Measurements from ENCODE around the gene UBTF.
"Not testable (repeated sequence)": the region's sequence is repeated elsewhere in the genome, so short reads cannot be mapped to it uniquely, and the experiment has no call there.

UBTF gene

DNA sequence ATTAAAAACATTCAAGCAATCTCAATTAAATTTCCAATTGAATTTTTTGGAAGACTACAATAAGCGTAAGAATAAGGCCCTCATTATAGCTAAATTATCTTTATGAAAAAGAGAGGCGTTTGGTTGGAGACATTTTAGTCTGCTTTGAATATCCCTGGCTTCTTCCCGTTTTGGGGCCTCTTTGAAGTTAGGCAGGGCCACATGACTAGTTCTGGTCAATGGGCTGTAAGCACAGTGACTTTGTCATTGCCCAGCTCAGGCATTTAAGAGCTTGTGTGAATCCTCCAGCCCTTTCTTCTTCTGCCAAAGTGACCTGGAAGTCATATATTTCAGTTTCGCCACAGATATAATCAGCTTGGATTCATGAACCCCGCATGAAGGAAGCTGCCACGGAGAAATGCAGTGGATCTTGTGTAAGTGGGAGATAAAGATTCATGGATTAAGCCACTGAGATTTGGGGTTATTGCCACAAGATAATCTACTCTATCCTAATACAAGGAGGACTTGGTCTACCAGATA lies 21.7 kb upstream of the UBTF start:
- DNase-seq (ENCODE audit: low spot score): peak; percentile 19

DNA sequence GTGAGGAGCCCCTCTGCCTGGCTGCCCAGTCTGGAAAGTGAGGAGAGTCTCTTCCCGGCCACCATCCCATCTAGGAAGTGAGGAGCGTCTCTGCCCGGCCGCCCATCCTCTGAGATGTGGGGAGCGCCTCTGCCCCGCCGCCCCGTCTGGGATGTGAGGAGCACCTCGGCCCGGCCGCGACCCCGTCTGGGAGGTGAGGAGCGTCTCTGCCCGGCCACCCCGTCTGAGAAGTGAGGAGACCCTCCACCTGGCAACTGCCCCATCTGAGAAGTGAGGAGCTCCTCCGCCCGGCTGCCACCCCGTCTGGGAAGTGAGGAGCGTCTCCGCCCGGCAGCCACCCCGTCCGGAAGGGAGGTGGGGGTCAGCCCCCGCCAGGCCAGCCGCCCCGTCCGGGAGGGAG lies 18.4 kb upstream of the UBTF start:
- not testable (repeated sequence) for DNase-seq (ENCODE audit: low spot score)

DNA sequence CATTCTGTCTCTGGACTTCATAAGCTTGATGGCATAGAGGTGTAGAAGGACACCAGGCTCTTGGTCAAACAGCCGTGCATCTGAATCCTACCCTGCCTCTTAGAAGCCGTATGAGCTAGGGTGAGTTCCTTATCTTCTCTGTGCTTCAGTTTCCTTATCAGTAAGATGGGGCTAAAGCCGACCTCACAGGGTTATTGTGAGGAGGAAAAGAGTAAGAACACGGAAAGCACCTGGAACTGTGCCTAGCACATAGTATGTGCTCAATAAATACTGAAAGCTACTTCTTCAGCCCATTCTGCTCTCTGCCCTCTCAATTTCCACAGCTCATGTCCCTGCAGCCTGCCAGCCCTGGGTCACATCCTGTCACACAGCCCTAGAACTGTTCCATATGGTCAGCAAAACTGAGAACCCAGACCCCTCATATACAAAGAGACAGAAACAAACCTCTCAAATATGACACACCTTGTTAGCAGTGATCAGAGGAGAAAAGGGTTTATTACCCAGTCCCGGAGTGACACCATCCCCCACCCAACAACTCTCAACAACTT lies 17.0 kb upstream of the UBTF start:
- no peak for DNase-seq (ENCODE audit: low spot score)

DNA sequence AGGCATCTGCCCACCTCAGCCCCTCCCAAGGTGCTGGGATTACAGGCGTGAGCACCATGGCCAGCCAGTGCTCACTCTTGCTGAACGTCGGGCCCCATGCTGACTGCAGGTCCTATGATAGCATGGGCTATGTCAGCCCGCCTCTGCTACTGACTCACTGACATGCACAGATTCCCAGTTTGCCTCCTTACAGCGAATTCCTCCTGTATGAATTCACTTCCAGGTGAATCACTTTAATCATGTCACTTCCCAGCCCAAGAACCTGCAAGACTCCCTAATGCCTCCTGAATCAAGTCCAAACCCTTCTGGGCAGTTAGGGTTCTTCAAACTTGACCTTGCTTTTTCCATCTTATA lies 16.1 kb upstream of the UBTF start:
- DNase-seq (ENCODE audit: low spot score): no peak

DNA sequence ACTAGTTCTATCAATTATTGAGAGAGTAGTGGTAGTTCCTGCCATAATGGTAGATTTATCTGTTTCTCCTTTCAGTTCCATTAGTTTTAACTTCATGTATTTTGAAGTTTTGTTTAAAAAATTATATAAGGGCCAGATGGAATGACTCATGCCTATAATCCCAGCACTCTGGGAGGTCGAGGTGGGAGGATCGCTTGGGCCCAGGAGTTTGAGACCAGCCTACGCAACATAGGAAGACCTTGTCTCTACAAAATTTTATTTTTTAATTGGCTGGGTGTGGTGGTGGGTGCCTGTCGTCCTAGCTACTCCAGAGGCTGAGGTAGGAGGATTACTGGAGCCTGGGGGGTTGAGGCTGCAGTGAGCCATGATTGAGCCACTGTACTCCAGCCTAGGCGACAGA lies 14.1 kb upstream of the UBTF start:
- DNase-seq (ENCODE audit: low spot score): no peak

DNA sequence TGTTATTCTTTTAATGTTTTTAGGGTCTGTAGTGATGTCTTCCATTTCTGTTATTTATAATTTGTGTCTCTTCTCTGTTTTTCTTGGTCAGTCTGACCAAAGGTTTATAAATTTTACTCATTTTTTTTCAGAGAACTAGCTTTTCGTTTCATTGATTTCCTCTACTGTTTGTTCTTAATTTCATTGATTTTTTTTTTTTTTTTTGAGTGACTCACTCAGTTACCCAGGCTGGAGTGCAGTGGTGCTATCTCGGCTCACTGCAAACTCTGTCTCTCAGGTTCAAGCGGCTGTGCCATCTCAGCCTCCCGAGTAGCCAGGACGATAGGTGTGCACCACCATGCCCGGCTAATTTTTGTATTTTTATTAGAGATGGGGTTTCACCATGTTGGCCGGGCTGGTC lies 12.6 kb upstream of the UBTF start:
- no peak for DNase-seq (ENCODE audit: low spot score)

DNA sequence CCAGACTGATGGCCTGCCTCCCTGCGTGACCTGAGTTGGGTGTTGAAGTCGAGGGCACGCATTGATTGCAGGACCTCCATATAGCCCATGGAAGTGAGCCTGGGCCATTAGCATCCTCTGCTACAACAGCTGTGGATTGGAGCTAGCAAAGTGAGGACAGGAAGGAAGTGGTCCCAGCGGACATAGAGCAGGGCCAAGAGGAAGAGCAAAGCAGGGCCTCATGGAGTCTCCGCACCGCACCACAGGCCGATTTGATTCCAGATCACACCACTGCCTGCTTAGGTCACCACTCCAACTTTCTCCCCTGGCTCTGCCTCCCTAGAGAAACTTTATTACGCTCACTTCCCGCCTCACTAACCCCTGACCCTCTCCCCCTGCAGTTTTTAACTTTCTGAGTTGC lies 10.7 kb upstream of the UBTF start:
- DNase-seq (ENCODE audit: low spot score): no peak

DNA sequence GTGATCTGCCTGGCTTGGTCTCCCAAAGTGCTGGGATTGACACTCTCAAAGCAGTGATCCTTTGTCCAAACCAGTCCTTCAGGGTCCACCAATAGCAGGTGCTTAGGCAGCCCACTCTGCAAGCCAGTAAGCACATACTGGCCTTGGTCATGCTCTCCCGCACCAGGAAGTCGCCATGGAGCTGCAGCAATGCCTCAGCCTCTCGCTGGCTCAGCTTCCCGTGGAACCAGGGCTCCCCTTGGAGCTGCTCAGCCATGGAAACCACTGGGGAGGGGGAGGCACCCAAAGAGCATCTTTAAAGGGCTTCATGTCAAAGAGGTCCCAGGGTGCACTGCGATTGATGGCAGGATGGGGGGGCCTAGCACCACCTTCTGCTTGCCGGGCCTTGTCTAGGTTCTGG lies 9.6 kb upstream of the UBTF start:
- DNase-seq (ENCODE audit: low spot score): no peak

DNA sequence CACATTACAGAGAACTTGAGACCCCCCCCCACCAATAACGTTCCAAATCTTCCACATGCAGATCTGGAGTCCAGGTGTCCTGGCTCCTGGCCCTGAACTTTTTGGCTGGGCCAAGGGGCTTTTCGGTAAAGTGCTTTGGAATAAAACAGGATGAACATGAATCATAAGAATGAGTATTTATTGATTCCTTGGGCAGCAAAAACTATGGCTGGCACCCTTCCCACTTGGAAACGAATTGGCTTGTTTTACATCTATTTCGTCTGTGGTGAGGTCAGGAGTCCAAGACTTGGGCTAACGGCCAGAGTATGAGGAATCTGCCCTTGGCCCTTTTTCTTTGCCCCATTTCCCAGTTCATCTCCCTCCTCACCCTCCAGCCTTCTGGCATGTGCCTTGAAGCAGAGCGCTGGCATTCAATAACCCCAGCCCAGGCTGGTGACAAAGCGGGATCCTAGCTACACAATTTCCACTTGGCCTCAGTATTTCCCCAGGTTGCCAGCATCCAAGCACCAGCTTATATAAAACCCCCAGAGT lies 4.1 kb upstream of the UBTF start:
- no peak for DNase-seq (ENCODE audit: low spot score)

DNA sequence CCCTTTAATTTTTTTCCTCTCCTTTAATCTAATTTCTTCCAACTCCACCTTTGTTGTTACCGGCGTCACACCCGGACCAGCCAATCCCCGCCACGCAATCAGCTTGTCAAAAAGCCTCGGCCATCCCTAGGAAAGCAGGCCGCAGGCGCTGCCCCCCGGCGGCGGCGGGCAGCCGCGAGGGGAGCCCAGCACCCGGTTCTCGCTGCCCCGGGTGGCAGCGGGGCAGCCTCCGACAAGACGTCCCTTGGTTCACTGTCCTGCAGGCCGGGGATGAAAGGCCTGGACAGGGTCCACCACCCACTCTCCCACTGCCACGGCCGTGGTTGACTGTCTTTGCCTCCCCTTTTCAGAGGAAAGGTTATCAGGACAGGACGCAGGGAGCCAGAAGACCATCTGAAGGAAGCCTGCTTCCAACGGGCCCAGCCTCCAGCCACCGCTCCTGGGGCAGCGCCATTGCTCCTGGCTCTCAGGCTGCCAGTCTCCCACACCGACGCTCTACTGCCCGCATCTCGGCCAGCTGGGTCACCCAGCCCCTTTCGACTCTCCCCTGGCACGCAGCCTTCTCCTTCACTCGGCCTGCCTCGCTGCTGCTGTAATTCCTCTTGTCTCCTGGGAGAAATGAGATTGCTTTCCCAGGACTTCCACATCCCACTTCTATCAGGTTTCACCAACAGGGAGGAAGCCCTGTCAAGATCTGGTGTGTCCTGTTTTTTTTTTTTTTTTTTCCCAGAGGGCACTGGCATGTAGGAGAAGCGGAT lies 2.8 kb upstream of the UBTF start:
- peak; percentile 91 for DNase-seq (ENCODE audit: low spot score)

DNA sequence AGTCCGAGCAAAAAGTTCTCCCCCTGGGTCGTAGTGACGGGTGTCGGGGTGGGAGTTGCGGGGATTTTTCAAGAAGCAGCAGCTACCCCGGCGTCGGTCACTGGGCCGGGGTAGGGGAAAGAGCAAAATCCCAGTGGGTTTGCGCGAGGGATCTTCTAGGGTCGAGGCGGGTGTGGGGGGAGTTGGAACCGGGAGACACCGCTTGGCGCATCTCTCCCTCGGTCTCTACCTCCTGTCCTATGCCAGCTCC lies 2.3 kb upstream of the UBTF start:
- DNase-seq (ENCODE audit: low spot score): peak; percentile 75

DNA sequence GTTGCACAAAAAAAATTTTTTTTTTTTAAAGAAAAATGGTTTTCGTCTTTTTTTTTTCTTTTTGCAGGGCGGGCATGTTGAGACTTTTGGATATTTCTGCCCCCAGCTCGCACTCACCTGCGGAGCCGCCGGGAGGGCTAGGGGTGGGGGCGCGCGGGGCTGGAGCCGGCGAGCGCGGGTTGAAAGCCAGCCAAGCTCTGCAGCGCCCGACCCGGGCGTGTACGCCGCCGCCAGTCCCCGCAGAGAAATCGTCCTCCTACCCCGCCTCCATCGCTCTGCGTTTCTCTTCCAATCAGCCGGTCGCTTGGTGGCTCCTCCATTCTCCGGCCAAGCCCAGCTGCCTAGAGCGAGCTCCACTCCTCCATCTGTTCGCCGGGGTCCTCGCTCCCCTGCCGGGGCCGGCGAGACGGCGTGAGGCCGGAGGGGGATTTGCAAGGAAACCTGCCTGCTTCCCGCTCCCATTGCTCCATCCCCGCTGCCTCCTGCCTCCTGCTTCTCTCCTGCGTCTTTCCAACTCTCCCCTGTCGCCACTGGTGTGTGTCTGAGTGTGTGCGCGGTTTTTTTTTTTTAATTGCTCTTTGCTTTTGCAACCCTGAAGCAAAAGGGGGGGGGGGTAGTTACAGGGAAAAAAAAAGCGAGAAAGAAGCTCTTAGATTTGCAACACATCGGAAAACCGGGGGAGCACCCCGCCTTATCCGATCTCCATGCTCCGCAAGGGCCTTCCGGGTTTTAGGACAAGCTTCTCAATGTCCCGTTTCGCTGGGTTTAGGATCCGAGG lies 1.8 kb upstream of the UBTF start:
- DNase-seq (ENCODE audit: low spot score): peak; percentile 82

DNA sequence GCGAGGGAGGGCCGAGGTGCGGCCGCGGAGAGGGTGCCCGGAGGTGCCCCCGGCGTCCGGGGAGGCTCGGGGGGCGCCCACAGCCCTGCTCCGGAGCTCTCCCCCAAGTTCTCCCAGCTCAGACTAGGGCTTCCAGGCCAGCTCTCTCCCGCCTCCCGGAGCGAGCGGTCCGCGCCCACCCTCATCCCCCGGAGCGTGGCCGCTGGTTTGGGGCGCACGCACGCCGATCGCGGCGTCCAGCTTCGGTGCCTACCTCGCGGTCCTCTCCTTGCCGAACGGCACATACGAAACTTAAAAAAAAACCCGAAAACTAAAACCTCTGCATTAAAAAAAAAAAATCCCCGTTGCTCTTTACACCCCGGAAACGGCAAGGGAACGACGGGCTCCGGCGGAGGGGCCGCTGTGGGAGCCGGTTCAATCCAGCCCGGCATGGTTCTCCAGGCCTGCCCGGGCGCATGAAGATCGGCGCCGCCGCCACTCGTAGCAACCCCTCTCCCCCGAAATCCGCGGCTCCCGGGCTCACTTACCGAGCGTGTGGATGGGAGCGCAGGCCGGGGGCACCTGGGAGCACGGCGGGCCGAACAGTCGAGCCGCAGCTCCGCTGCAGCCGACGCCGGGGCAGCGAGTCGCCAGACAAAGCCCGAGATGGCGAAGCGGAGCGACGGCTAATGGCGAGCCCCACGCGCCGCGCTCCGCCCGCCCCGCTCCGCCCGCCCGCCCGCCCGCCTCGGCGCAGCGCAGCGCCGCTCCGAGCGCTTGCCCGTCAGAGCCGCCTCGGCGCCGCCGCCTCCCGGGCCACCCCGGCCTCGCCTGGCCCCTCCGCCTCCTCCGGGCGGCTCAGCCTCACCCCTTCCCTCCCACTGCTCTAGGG lies 973 bp upstream of the UBTF start:
- peak; percentile 65 for DNase-seq (ENCODE audit: low spot score)

DNA sequence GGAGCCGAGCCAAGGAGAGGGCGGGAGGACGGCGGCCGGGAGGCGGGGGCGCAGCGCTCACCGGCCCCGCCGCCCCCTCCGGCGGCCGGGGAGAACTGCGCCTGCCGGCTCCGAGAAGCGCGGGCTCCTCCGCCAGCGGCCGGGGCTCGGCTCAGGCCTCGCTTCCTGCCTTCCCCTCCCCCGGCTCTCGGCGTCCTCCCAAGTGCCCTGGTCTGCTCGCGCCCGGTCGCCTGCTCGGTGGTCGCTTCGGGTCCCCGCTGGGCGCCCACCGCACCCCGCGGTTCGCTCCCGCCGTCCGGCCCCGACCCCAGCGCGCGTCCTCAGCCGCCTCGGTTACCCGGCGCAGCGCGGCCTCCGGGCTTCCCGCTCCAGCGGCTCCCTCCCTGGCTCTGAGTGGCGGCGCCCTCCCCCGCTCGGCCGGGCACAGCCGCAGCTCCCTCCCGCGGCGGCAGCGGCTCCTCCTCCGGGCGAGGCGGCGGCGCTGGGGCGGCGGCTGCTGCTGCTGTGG lies 313 bp downstream of the UBTF start:
- DNase-seq (ENCODE audit: low spot score): peak; percentile 81

DNA sequence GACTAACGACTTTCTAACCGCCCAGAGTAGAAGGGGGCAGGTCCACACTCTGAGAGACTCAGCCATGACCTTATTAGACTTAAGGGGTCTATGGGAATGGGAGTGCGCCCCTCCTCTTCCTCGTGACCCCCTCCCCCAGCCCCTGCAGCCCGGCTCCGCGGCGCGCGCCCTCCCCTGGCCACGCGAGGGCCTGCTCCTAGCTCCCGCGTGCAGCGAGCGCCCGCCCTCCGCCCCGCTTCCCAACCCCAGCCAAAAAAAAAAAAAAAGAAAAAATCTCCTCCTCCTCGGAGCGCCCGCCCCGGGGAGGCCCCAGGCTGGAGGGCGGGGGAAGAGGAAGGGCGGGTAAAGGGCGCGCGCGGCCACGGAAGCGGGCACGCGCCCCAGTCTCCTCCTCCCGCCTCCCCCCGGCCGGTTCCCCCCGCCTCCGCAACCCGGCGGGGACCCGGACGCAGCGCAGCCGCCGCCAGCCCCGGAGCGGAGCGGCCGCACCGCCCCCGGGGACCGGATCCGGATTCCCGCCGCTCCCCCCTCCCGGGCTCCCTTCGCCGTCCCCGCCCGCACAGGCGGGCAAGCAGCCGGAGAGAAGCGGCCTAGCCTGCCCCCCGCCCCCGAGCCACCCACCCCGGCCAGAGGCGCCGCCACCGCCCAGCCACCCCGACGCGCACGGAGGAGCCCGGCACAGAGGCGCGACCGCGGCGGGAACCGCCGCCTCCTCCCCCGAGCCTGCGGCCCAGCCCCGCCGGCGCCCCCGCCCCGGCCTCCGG lies 949 bp downstream of the UBTF start:
- peak; percentile 93 for DNase-seq (ENCODE audit: low spot score)

DNA sequence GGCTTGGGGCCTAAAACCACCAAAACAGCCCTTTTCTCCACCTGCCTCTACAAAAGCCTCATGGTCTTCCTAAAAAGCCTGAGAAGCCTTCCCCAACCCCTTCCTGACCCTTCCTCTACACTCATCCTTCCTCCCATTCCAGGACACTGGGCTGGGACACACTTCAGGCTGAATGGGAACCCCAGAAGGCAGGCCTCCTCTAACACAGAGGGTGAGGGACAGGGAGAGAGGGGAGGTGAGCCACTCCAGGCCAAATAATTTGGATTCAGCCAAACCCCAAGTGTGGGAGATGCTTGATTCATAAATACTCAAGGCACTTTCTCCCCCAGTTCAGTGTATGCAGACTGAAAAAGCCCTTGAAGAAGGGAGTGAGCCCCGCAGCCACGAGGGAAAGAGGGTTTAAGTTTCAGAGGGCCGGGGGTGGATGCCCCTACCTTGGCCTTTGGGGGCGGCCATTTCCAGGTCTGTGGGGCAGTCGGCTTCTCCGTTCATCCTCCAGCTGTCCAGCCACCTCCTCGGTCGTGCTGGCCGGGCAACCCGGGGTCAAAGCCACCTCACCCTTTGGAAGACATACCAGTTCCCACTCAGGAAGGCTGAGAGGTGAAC lies 1.6 kb downstream of the UBTF start:
- no peak for DNase-seq (ENCODE audit: low spot score)

DNA sequence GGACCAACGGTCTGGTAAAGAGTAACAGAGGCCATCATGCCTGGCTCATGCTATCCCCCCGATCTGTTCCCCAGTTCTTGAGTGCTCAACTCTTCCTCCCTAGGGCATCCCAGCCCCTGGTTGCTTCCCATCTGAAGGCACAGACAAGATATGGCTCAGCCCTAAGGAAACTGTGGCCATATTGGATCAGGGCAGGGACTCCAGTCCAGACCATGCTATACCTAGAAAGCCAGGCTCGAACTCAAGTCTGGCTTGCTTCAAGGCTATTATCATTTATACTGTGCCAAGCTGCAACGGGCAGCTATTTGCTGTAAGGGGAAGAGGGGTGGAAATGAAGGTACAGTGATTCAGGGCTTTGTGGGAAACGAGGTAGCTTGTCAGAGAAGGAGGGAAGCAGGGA lies 2.8 kb downstream of the UBTF start:
- no peak for DNase-seq (ENCODE audit: low spot score)

DNA sequence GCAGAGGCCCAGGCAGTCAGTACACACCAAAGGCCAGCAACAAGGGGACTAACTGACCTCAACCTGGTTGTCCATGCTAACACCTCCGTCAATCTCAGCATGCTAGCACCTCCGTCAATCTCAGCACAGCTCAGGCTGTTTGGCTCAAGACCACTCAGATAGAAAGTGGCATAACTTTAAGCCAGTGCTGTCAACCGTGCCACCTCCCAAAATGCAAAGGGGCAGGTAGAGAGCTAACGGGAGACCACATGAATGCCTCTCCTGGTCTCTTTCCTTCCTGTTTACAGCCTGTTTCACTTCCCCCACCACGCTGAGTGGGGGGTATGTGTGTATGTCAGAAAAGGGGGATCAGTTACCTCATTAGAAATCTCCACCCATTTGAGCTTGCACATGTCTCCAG lies 3.3 kb downstream of the UBTF start:
- no peak for DNase-seq (ENCODE audit: low spot score)

DNA sequence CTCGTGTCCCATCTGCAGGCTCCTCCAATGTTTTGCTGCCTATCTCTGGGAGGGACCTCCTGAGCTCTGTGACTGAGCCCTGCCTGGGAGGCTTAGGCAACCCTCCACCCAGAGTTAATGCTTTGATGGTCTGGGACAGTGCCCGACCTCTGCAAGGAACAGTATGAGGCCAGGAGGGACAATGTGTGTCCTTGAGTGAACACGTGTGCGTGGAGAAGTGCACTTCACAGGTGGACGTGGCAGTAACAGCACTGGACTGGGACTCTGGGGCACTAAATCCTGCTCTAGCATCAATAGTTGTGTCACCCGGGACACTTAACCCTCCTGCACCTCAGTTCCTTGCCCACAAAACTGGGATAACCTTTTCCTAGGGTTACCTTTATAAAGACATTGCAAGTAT lies 4.6 kb downstream of the UBTF start:
- no peak for DNase-seq (ENCODE audit: low spot score)

DNA sequence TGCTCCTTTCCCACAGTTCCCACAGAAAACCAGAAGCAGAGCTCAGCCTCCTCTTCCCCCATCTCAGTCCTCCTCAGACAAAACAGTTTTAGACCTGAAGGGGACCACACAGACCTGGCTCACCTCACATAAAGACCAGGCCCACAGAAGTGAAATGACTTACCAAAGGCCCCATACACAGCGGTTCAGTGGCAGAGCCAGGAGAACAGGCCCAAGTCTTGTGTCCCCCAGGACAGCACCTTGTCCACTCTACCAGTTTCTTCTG lies 5.3 kb downstream of the UBTF start:
- DNase-seq (ENCODE audit: low spot score): no peak

Data from hematopoietic multipotent progenitor cell treated with erythropoietin and hydrocortisone succinate and interleukin-3 and kit ligand, for 17 days (in vitro differentiated cells).